Esophagus squamous epithelium (tissue), 4 donors: ENCODE results near the gene FFAR1.

Source experiments
- POLR2A ChIP-seq, 4 donors: fragments of 450-650 bp; IDR thresholded peaks; one replicate each; pipeline ENCODE4 v1.6.1; 2017; ENCODE audit warnings: antibody characterized with exemption in 4 of 4, mild to moderate bottlenecking in 4 of 4, moderate library complexity in 3 of 4
- TF ChIP-seq, protein P1 (sequence below), 6 experiments: fragments of 450-650 bp in 4 of 6; fragments of 200-600 bp in 2 of 6; sonication (generic) in 2 of 6; IDR thresholded peaks; one replicate each; pipeline ENCODE4 v1.5.1; 2016 to 2019; ENCODE audit warnings: antibody characterized with exemption in 6 of 6, mild to moderate bottlenecking in 4 of 6, moderate library complexity in 4 of 6

DNA sequence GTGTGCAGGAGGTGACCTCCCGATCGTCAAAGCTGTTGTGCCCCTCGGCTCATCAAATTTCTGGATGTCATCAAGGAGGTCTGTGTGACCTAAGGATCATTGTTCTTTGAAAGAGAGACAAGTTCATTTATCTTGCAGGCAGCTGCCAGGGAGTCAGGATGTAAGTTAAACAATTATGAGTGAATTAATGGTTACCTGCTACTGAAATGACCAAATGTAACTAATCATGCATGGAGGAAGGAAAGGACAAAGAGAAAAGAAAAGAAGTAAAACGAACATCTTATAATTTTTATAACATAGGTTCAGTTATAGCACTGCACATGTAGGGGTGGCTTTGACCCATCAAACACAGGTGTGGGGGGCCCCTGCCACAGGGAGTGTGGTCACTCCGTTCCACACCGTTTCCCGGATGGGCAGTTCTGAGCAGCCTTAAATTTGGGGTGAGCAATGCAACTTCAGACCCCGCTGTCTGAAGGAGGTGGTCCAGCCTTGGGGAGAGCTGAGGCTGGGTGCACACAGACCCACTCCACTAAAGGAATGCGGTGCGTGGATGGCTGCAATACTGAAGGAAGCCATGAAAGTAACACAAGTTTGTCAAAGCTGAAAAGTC, 13.5 kb upstream of the FFAR1 start:
- TF ChIP-seq, protein P1, sequence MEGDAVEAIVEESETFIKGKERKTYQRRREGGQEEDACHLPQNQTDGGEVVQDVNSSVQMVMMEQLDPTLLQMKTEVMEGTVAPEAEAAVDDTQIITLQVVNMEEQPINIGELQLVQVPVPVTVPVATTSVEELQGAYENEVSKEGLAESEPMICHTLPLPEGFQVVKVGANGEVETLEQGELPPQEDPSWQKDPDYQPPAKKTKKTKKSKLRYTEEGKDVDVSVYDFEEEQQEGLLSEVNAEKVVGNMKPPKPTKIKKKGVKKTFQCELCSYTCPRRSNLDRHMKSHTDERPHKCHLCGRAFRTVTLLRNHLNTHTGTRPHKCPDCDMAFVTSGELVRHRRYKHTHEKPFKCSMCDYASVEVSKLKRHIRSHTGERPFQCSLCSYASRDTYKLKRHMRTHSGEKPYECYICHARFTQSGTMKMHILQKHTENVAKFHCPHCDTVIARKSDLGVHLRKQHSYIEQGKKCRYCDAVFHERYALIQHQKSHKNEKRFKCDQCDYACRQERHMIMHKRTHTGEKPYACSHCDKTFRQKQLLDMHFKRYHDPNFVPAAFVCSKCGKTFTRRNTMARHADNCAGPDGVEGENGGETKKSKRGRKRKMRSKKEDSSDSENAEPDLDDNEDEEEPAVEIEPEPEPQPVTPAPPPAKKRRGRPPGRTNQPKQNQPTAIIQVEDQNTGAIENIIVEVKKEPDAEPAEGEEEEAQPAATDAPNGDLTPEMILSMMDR (IDR thresholded peaks at IDR 0.05): no peak
- no peak for TF ChIP-seq POLR2A (IDR thresholded peaks at IDR 0.05)
